H1 (cell line): ENCODE measurements around the gene PRR3. TPM values are rescaled to one million over a fixed set of nuclear protein-coding genes. Genes with fewer than 3 reads are reported as not detected.
A peak's percentile ranks its signal among the peaks of the same experiment; 100 is the strongest.

ENCODE experiments used
- microRNA counts: library from miRNA; unstranded; fragments of <30 nt; microRNA quantifications from one replicate; lab custom pipeline; 2015
- microRNA-seq, 2 experiments: library from miRNA; unstranded; fragments of <30 nt; microRNA quantifications; one replicate each; pipeline versions ENCODE4 to v1.2.0, GENCODE V29; 2016 to 2020; ENCODE audit warnings: borderline microRNAs expressed in 2 of 2, borderline number of aligned reads in 2 of 2, borderline replicate concordance in 1 of 2
- polyA plus RNA-seq, 7 experiments: library from polyadenylated mRNA; depleted of rRNA in 3 of 7; stranded (reverse) in 5 of 7; unstranded in 2 of 7; fragments of >200 nt in 5 of 7; fragments of 200-250 nt in 2 of 7; gene quantifications; 1 replicate in 5 of 7; 2 replicates in 1 of 7; 4 replicates in 1 of 7; pipeline versions ENCODE4 v1.2.1 to v1.2.3, GENCODE V29; 2011 to 2013; ENCODE audit warnings: missing spikeins in 2 of 7, mixed read lengths in 2 of 7
- small RNA-seq: library from polyadenylated mRNA; stranded (forward); fragments of <200 nt; extraction: miRNeasy Mini kit (QIAGEN cat#:217004); gene quantifications from one replicate; pipeline ENCODE3, GENCODE V24; 2013; ENCODE audit not compliant: insufficient read depth
- total RNA-seq: library from RNA; stranded (reverse); fragmentation: NEBNext Ultra II Directional; extraction: Animal tissue kit (Norgen Biotek cat#: 25700); gene quantifications from 2 replicates; pipeline ENCODE4 v1.2.1, GENCODE V29; 2021

The PRR3 gene
- total and polyA plus RNA-seq, 2 of the 8 experiments (the other 6 are each of a cell fraction or from before 2014, with no cell fraction given) = 10.5 to 24.2 TPM

MicroRNAs within 50 kb of the gene (microRNA counts, 767-probe panel; counts per million panel counts)
- 879 counts per million, percentile 95 among the panel's probes with 10 or more counts for microRNA hsa-miR-877-5p (lab: Ali Mortazavi, UCI)

Small RNA genes within 50 kb of the gene (microRNA-seq; reads per million reads assigned to microRNA genes)
- 73.9 to 93.6 reads per million in 2 experiments for gene MIR877

Small RNA genes within 50 kb of the gene (small RNA-seq; reads per million reads assigned to genes)
- 309 reads per million, percentile 98 among the genes with 10 or more reads in this experiment for gene MIR877

Other genes with a start within 250 kb of the PRR3 start
- 24.2 and 26.1 TPM in 2 replicates for gene TRIM39, start 230.4 kb upstream of the PRR3 start, total RNA-seq
- gene TRIM39, start 230.4 kb upstream of the PRR3 start, polyA plus RNA-seq (2011; rRNA removed) = 7.3 and 9.8 TPM in 2 replicates
- 62.6 and 63.0 TPM in 2 replicates for gene RPP21, start 212.1 kb upstream of the PRR3 start, total RNA-seq
- gene RPP21, start 212.1 kb upstream of the PRR3 start, polyA plus RNA-seq (2011; rRNA removed) = 219 and 327 TPM in 2 replicates
- gene HLA-E, start 67.8 kb upstream of the PRR3 start, total RNA-seq = 24.4 and 28.0 TPM in 2 replicates
- 20.2 and 26.1 TPM in 2 replicates for gene HLA-E, start 67.8 kb upstream of the PRR3 start, polyA plus RNA-seq (2011; rRNA removed)
- gene GNL1, start 806 bp upstream of the PRR3 start, total RNA-seq = 67.8 and 75.4 TPM in 2 replicates
- gene GNL1, start 806 bp upstream of the PRR3 start, polyA plus RNA-seq (2011; rRNA removed) = 42.4 and 52.9 TPM in 2 replicates
- 119 and 123 TPM in 2 replicates for gene ABCF1, start 14.1 kb downstream of the PRR3 start, total RNA-seq
- 48.8 and 59.5 TPM in 2 replicates for gene ABCF1, start 14.1 kb downstream of the PRR3 start, polyA plus RNA-seq (2011; rRNA removed)
- 78.9 and 89.1 TPM in 2 replicates for gene PPP1R10, start 59.9 kb downstream of the PRR3 start, total RNA-seq
- 23.9 and 25.3 TPM in 2 replicates for gene PPP1R10, start 59.9 kb downstream of the PRR3 start, polyA plus RNA-seq (2011; rRNA removed)
- gene MRPS18B, start 60.5 kb downstream of the PRR3 start, total RNA-seq = 57.8 and 60.7 TPM in 2 replicates
- gene MRPS18B, start 60.5 kb downstream of the PRR3 start, polyA plus RNA-seq (2011; rRNA removed) = 75.8 and 83.3 TPM in 2 replicates
- 14.6 and 15.9 TPM in 2 replicates for gene ATAT1, start 69.6 kb downstream of the PRR3 start, total RNA-seq
- gene ATAT1, start 69.6 kb downstream of the PRR3 start, polyA plus RNA-seq (2011; rRNA removed) = 14.4 and 18.3 TPM in 2 replicates
- 18.2 and 20.8 TPM in 2 replicates for gene C6orf136, start 89.8 kb downstream of the PRR3 start, total RNA-seq
- gene C6orf136, start 89.8 kb downstream of the PRR3 start, polyA plus RNA-seq (2011; rRNA removed) = 23.1 and 30.4 TPM in 2 replicates
- gene DHX16, start 115.7 kb downstream of the PRR3 start, total RNA-seq = 27.4 and 29.4 TPM in 2 replicates
- gene DHX16, start 115.7 kb downstream of the PRR3 start, polyA plus RNA-seq (2011; rRNA removed) = 44.4 and 53.8 TPM in 2 replicates
- 23.6 and 25.1 TPM in 2 replicates for gene PPP1R18, start 129.3 kb downstream of the PRR3 start, total RNA-seq
- gene PPP1R18, start 129.3 kb downstream of the PRR3 start, polyA plus RNA-seq (2011; rRNA removed) = 29.1 and 33.2 TPM in 2 replicates
- gene NRM, start 133.7 kb downstream of the PRR3 start, total RNA-seq = 27.3 and 28.0 TPM in 2 replicates
- 50.4 and 55.4 TPM in 2 replicates for gene NRM, start 133.7 kb downstream of the PRR3 start, polyA plus RNA-seq (2011; rRNA removed)
- 68.0 and 81.1 TPM in 2 replicates for gene MDC1, start 160.0 kb downstream of the PRR3 start, total RNA-seq
- 29.9 and 40.9 TPM in 2 replicates for gene MDC1, start 160.0 kb downstream of the PRR3 start, polyA plus RNA-seq (2011; rRNA removed)
- gene TUBB, start 163.1 kb downstream of the PRR3 start, total RNA-seq = 1,880 and 1,905 TPM in 2 replicates
- 2,449 and 3,022 TPM in 2 replicates for gene TUBB, start 163.1 kb downstream of the PRR3 start, polyA plus RNA-seq (2011; rRNA removed)
- 85.4 and 87.5 TPM in 2 replicates for gene FLOT1, start 185.4 kb downstream of the PRR3 start, total RNA-seq
- 88.1 and 103 TPM in 2 replicates for gene FLOT1, start 185.4 kb downstream of the PRR3 start, polyA plus RNA-seq (2011; rRNA removed)
- gene IER3, start 187.3 kb downstream of the PRR3 start, total RNA-seq = 26.2 and 26.5 TPM in 2 replicates
- gene IER3, start 187.3 kb downstream of the PRR3 start, polyA plus RNA-seq (2011; rRNA removed) = 11.9 and 13.4 TPM in 2 replicates